K562 (cell line): Measurements from ENCODE around the gene DYNLT2. TPM values are rescaled to one million over a fixed set of nuclear protein-coding genes. Genes with fewer than 3 reads are reported as not detected.
A peak's percentile ranks its signal among the peaks of the same experiment; 100 is the strongest.

Experiments
- ATF6 ChIP-seq: sonication (generic); formaldehyde crosslinking; IDR thresholded peaks from 2 replicates; pipeline ENCODE4 v1.4.0; 2020; ENCODE audit warnings: mild to moderate bottlenecking, missing genetic modification reagents
- CHD1 ChIP-seq: fragments of 200-600 bp; sonication (generic); IDR thresholded peaks from one replicate; pipeline ENCODE4 v1.6.1; 2012; ENCODE audit warnings: mild to moderate bottlenecking, moderate library complexity, low read length, inconsistent platforms
- DDX20 ChIP-seq: fragments of 450-650 bp; IDR thresholded peaks from 2 replicates; pipeline ENCODE4 v1.6.1; 2016; ENCODE audit warnings: missing genetic modification characterization, low read depth, mild to moderate bottlenecking, missing compliant biosample characterization, moderate library complexity
- FOXK2 ChIP-seq, 2 experiments: fragments of 450-650 bp; IDR thresholded peaks in 1 of 2; conservative IDR thresholded peaks in 1 of 2; 2 replicates each; pipeline ENCODE4 v1.6.1; 2016; ENCODE audit warnings: low read depth in 2 of 2, mild to moderate bottlenecking in 1 of 2
- GABPB2 ChIP-seq: fragments of 250-450 bp; sonication (Bioruptor Pico); conservative IDR thresholded peaks from 2 replicates; pipeline ENCODE4 v1.5.1; 2021; ENCODE audit warnings: mild to moderate bottlenecking
- HINFP ChIP-seq: fragments of 450-650 bp; conservative IDR thresholded peaks from 2 replicates; pipeline ENCODE4 v1.6.1; 2016; ENCODE audit warnings: missing genetic modification characterization, low read depth, mild to moderate bottlenecking, control low read depth, missing compliant biosample characterization
- MYC ChIP-seq, 2 experiments: fragments of 250-450 bp in 1 of 2; sonication (Bioruptor Pico) in 1 of 2; IDR thresholded peaks; 2 replicates each; pipeline versions ENCODE4 v1.5.1 to v1.6.1; 2012 to 2021; ENCODE audit warnings: low read depth in 2 of 2, borderline replicate concordance in 1 of 2, improper control_type of control experiment in 1 of 2, low read length in 1 of 2, mild to moderate bottlenecking in 1 of 2, moderate library complexity in 1 of 2
- NBN ChIP-seq: fragments of 450-650 bp; IDR thresholded peaks from 2 replicates; pipeline ENCODE4 v1.6.1; 2016; ENCODE audit warnings: low read depth, mild to moderate bottlenecking
- NR3C1 ChIP-seq: sonication (generic); formaldehyde crosslinking; IDR thresholded peaks from 2 replicates; pipeline ENCODE4 v1.8.1; 2022; ENCODE audit warnings: missing genetic modification reagents
- PHF20 ChIP-seq: fragments of 450-650 bp; IDR thresholded peaks from 2 replicates; pipeline ENCODE4 v1.6.1; 2018; ENCODE audit not compliant: partially characterized antibody
- PML ChIP-seq: IDR thresholded peaks from 2 replicates; pipeline ENCODE4 v1.6.1; 2012; ENCODE audit warnings: low read length, inconsistent platforms
- SAP30 ChIP-seq: fragments of 200-600 bp; sonication (generic); IDR thresholded peaks from 2 replicates; pipeline ENCODE4 v1.6.1; 2012; ENCODE audit warnings: borderline replicate concordance, low read depth, mild to moderate bottlenecking, moderate library complexity, low read length, control low read depth, inconsistent platforms; ENCODE audit not compliant: insufficient read depth, poor library complexity, severe bottlenecking
- SLC30A9 ChIP-seq: fragments of 250-450 bp; sonication (Bioruptor Pico); IDR thresholded peaks from 2 replicates; pipeline ENCODE4 v1.8.0; 2022; ENCODE audit warnings: mild to moderate bottlenecking, moderate library complexity
- YY1 ChIP-seq, 3 experiments: IDR thresholded peaks; 2 replicates each; pipeline ENCODE4 v1.6.1; 2011; ENCODE audit warnings: low read length in 2 of 3, mild to moderate bottlenecking in 2 of 3, moderate library complexity in 2 of 3, borderline replicate concordance in 1 of 3, control low read depth in 1 of 3, low read depth in 1 of 3; ENCODE audit not compliant: insufficient read depth in 3 of 3, insufficient replicate concordance in 2 of 3, control insufficient read depth in 1 of 3, insufficient read length in 1 of 3; ENCODE audit errors: extremely low read depth in 1 of 3
- ZNF24 ChIP-seq: fragments of 450-650 bp; IDR thresholded peaks from 2 replicates; pipeline ENCODE4 v1.6.1; 2016
- ZNF253 ChIP-seq: fragments of 250-450 bp; sonication (Bioruptor Pico); conservative IDR thresholded peaks from 2 replicates; pipeline ENCODE4 v1.6.1; 2021; ENCODE audit warnings: mild to moderate bottlenecking
- ZNF274 ChIP-seq: IDR thresholded peaks from 2 replicates; pipeline ENCODE4 v1.6.1; 2011; ENCODE audit warnings: low read depth, mild to moderate bottlenecking, low read length, moderate library complexity, borderline replicate concordance
- polyA plus RNA-seq, 8 experiments: library from polyadenylated mRNA; depleted of rRNA in 4 of 8; stranded (reverse) in 5 of 8; unstranded in 3 of 8; fragments of >200 nt; fragmentation: Nextera tagmentation in 2 of 8; fragmentation: Illumina TruSeq in 1 of 8; extraction: Ambion mirVana in 2 of 8; extraction: Trizol in 1 of 8; gene quantifications; 2 replicates each; pipeline versions ENCODE4 v1.2.1 to v1.2.3, GENCODE V29; 2011 to 2014; ENCODE audit warnings: inconsistent platforms in 1 of 8, missing spikeins in 1 of 8
- total RNA-seq, 7 experiments: library from RNA; depleted of rRNA in 6 of 7; stranded (reverse); fragments of >200 nt in 6 of 7; fragmentation: Illumina TruSeq in 2 of 7; extraction: Trizol in 2 of 7; gene quantifications; 2 replicates each; pipeline versions ENCODE4 v1.2.1 to v1.2.3, GENCODE V29; 2011 to 2021; ENCODE audit warnings: low replicate concordance in 1 of 7
- TF ChIP-seq, protein P1 (sequence below): sonication (generic); formaldehyde crosslinking; IDR thresholded peaks from 2 replicates; pipeline ENCODE4 v1.8.0; 2022; ENCODE audit warnings: mild to moderate bottlenecking, missing genetic modification reagents
- TF ChIP-seq, protein P2 (sequence below): IDR thresholded peaks from 2 replicates; pipeline ENCODE4 v1.6.1; 2012; ENCODE audit warnings: low read depth, low read length, improper control_type of control experiment, borderline replicate concordance

Gene DYNLT2
- total and polyA plus RNA-seq, 9 of the 15 experiments (the other 6 are each of a cell fraction or from before 2014, with no cell fraction given): 2.0 to 12.8 (median 6.3) TPM

- TF ChIP-seq, protein P1, sequence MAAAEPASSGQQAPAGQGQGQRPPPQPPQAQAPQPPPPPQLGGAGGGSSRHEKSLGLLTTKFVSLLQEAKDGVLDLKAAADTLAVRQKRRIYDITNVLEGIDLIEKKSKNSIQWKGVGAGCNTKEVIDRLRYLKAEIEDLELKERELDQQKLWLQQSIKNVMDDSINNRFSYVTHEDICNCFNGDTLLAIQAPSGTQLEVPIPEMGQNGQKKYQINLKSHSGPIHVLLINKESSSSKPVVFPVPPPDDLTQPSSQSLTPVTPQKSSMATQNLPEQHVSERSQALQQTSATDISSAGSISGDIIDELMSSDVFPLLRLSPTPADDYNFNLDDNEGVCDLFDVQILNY (CRISPR knock-in tag): no peak
- no peak for TF ChIP-seq HINFP (tag)
- TF ChIP-seq, protein P2, sequence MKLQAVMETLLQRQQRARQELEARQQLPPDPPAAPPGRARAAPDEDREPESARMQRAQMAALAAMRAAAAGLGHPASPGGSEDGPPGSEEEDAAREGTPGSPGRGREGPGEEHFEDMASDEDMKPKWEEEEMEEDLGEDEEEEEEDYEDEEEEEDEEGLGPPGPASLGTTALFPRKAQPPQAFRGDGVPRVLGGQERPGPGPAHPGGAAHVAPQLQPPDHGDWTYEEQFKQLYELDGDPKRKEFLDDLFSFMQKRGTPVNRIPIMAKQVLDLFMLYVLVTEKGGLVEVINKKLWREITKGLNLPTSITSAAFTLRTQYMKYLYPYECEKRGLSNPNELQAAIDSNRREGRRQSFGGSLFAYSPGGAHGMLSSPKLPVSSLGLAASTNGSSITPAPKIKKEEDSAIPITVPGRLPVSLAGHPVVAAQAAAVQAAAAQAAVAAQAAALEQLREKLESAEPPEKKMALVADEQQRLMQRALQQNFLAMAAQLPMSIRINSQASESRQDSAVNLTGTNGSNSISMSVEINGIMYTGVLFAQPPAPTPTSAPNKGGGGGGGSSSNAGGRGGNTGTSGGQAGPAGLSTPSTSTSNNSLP: no peak
- peak; percentile 56 for TF ChIP-seq SAP30
- TF ChIP-seq SLC30A9: no peak
- TF ChIP-seq NR3C1 (CRISPR knock-in tag): peak; percentile 40; the same call in 1 of the 2 replicates
- TF ChIP-seq DDX20 (tag): no peak
- TF ChIP-seq PHF20: peak; percentile 85
- peak; percentile 81 for TF ChIP-seq PML
- TF ChIP-seq CHD1: peak; percentile 86
- TF ChIP-seq FOXK2 (conservative IDR thresholded peaks at IDR 0.05 in 1 of 2, IDR thresholded peaks at IDR 0.05 in 1 of 2; ENCODE audit: low read depth in 2 of 2): peak; percentile 21 to 62; a peak in 3 of 4 replicates
- peak; percentile 42; the same call in 1 of the 2 replicates for TF ChIP-seq NBN
- TF ChIP-seq ZNF253 (CRISPR knock-in tag): no peak
- no peak for TF ChIP-seq GABPB2
- no peak; the same call in 1 of the 2 replicates for TF ChIP-seq ZNF274
- peak in 1 of 3 experiments; percentile 63 for TF ChIP-seq YY1 (IDR thresholded peaks at IDR 0.05; ENCODE audit: borderline replicate concordance in 1 of 3, control insufficient read depth in 1 of 3, extremely low read depth in 1 of 3, insufficient read depth in 3 of 3, insufficient read length in 1 of 3, insufficient replicate concordance in 2 of 3, low read depth in 1 of 3, low read length in 2 of 3)
- no peak for TF ChIP-seq ZNF24
- peak; percentile 30; the same call in 1 of the 2 replicates for TF ChIP-seq ATF6 (CRISPR knock-in tag)
- peak; percentile 84 for TF ChIP-seq MYC (IDR thresholded peaks at IDR 0.05; ENCODE audit: low read depth, low read length)
- peak; percentile 50; the same call in 1 of the 2 replicates for TF ChIP-seq MYC (CRISPR knock-in tag; IDR thresholded peaks at IDR 0.05; ENCODE audit: borderline replicate concordance, low read depth)
These were observed 49.2 kb downstream of the DYNLT2 start, which contains the start of the genes C6orf120 and WDR27 (continued) for GRCh38 chr6:169701954-169702839.
